ENCODE results near the gene UHRF1.

Gene UHRF1

DNA sequence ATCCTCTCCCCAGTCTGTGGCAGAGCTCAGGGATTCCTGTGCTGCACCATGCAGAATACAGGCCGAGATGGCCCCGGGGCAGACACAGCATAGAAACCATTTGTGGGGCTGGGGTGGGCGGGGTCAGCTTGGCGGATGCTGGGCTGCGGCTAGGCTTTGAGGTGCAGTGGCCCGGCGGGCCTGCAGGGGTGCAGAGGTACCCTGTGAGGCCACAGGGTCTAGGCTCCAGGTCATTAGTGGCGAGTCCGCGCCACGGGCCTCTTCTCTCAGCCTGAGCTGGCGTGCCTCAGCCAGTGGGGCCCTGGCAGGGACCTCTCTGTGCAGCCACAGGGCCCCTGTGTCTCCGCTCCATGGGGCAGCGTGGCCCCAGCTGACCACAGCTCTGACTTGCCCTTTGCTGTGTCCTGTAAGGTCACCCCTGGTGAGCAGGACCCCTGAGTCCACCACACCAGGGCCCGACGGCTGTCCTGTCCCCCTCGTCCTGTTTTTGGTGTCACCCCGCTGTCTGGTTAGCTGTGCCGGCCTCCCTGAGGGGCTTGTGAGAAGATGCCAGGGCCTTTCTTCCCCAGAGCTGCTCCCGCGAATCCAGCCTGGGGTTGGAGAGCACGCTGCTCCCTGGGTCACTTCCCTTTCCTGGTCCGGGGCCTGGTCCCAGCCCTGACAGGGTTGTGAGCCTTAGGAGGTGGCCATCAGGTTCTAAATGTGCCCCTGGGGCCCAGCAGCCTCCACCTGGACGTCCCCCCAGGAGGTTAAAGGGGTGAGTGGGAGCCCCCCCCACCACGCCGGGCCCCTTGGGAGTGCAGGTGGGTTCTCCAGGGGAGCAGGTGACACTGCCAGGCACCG is 71.8 kb downstream of the UHRF1 start:
- Mint-ChIP-seq H3K9me3 (no peaks in the 10 kb centered on the region), H3K27ac (no peak overlapping the region), H3K27me3 (no peaks in the 10 kb centered on the region), H3K4me3 (no peak overlapping the region), H3K36me3 (ENCODE audit: low read depth) (peaks cover 2% of the 10 kb centered on the region), H3K4me1 (peaks cover 17% of the 10 kb centered on the region)
- DNase-seq (no peak), ATAC-seq (no peak)

DNA sequence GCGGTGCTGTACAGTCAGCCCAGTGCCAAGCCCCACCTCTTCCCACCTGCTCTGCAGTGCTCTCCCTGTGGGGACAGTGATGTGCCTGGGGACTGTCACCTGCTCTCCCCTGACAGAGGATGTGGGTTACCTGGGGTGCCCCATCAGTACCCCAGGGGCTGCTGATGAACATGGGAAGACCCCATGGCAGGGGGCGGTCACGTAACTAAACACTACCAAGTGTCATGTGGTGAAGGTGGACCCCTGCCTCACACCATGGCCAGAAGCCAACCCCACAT is 72.3 kb downstream of the UHRF1 start:
- ATAC-seq, result no peak
- Mint-ChIP-seq H3K4me3 (no peak overlapping the region), H3K4me1 (peaks cover 17% of the 10 kb centered on the region)

DNA sequence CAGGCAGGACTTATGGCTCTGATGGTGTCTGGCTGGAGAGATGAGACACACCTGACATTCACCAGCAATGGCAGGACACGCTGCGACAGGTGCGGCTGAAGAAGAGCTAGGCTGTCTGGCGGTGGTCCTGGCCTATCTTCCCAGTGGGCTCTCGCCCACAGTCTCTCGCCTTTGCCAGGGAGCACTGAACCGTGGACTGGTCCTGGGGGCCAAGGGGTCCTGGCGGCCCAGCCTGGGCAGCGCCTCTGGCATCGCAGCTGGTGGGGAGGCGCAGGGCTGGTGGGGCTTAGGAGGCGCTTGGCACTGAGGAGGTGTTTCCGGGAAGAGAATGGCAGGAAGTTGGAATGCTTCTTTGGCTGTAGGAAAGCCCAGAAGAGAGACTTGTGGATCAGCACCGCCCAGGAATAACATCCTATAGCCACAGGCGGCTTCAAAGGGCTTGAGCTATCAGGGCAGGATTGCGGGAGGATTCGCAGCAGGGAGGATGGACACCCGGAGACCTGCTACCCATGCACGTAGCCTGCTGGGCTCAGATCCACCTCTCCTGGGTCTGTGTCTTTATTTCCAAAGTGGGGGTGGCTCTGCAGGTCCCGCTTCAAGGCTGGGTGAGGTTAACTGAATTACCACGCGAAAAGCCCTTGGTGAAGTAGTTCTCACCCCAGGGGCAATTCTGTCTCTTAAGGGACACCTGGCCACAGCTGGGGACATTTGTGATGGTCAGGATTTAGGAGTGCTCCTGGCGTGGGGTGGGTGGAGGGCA is 74.2 kb downstream of the UHRF1 start:
- no peak for ATAC-seq
- H3K27ac Mint-ChIP-seq, result no peak overlapping the region
- no peak for DNase-seq
- no peaks in the 10 kb centered on the region for H3K27me3 Mint-ChIP-seq
- peaks cover 19% of the 10 kb centered on the region for H3K4me1 Mint-ChIP-seq
- no peak overlapping the region for H3K4me3 Mint-ChIP-seq
- H3K9me3 Mint-ChIP-seq, result no peaks in the 10 kb centered on the region
- no peaks in the 10 kb centered on the region for H3K36me3 Mint-ChIP-seq (ENCODE audit: low read depth)

More for the DNA sequence above, 72.3 kb downstream of the UHRF1 start:
- no peak for DNase-seq
- no peaks in the 10 kb centered on the region for H3K9me3 Mint-ChIP-seq
- no peaks in the 10 kb centered on the region for H3K27me3 Mint-ChIP-seq
- H3K36me3 Mint-ChIP-seq (ENCODE audit: low read depth), result peaks cover 2% of the 10 kb centered on the region
- no peak overlapping the region for H3K27ac Mint-ChIP-seq

DNA sequence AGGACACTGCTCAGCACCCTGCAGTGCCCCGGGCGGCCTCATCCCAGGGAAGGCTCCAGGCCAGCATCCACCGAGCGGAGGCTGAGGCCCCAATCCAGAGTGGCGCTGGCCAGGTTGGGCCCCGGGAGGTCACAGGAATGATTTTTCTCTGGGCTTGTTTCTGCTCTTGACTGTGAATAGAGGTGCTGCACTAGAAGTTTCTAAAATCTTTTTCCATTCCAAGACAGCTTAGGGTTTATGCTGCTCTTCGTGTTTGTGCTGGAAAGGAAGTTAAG is 74.7 kb downstream of the UHRF1 start:
- DNase-seq, result no peak
- no peaks in the 10 kb centered on the region for H3K36me3 Mint-ChIP-seq (ENCODE audit: low read depth)
- H3K27ac Mint-ChIP-seq, result no peak overlapping the region
- H3K4me1 Mint-ChIP-seq, result peaks cover 17% of the 10 kb centered on the region
- no peaks in the 10 kb centered on the region for H3K9me3 Mint-ChIP-seq
- H3K4me3 Mint-ChIP-seq, result no peak overlapping the region
- ATAC-seq, result no peak
- H3K27me3 Mint-ChIP-seq, result no peaks in the 10 kb centered on the region

DNA sequence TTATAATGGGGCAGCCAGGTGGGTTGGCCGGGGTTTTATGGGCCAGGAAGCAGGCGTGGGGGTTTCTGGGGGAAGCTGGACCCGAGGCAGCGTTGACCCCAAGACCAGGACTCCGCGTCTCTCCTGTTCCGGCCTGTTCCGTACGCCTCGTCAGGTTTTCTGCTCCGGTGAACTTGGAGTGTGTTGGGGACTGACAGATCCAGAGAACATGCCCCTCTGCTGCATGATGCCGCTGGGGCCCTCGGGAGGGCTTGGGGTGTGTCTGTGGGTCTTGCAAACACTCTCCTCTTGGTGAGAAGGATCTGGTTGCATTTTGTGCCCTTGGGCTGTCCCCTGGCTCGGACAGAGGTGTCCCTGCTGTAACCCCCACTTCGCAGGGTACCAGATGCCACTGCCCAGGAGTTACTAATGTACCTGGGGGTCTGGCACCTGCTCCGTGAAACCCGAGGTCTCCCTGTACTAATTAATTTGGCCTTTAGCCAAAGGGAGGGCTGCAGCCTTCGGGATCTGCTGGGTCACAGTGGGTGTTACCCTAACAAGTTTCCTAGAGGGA is 75.2 kb downstream of the UHRF1 start:
- Mint-ChIP-seq H3K9me3 (no peaks in the 10 kb centered on the region), H3K36me3 (ENCODE audit: low read depth) (no peaks in the 10 kb centered on the region), H3K4me1 (peaks cover 13% of the 10 kb centered on the region), H3K27me3 (no peaks in the 10 kb centered on the region), H3K4me3 (no peak overlapping the region), H3K27ac (no peak overlapping the region)
- no peak for ATAC-seq
- no peak for DNase-seq

DNA sequence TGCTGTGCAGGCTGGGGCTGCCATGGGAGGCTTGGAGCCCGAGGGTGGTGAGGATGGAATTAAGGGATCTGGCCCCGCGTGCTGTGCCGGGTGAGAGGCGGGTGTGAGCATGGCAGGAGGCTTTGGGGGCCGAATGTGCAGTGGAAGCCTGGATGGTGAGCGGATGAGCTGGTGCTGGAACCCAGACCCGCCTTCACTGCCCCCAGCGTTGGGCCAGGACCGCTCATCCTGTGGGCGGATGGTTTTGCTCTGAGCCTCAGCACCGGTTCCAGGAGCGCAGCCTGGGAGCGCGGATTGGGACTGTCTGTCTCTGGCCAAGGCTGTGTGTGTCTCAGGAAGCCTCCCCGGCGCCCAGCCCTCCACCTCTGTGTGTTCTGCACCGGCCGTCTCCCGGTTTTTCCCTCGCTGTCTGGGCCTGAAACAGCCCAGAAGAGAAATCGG is 76.3 kb downstream of the UHRF1 start:
- Mint-ChIP-seq H3K27me3 (no peaks in the 10 kb centered on the region), H3K4me3 (no peak overlapping the region), H3K36me3 (ENCODE audit: low read depth) (no peaks in the 10 kb centered on the region), H3K4me1 (peaks cover 11% of the 10 kb centered on the region), H3K9me3 (no peaks in the 10 kb centered on the region), H3K27ac (no peak overlapping the region)
- DNase-seq (no peak), ATAC-seq (no peak)

DNA sequence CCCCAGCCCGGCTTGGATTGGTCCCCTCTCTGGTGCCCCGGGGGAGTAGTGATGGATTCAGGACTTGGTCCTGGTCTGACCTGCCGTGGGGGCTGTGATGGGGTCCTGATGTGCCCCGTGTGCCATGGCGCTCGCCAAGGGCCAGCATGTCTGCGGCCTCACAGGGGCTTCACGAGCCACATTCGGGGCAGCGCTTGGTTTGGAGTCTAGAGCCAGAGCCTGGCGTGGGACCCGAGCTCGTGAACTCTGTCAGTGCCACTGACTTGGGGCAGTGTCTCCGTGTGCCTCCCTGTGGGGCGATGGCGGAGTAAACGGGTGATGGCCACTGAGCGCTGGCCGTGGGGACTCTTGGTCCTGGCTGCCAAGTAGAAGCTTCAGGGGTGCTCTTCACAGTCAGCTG is 76.8 kb downstream of the UHRF1 start:
- Mint-ChIP-seq H3K27me3 (no peaks in the 10 kb centered on the region), H3K4me1 (peaks cover 9% of the 10 kb centered on the region), H3K27ac (no peak overlapping the region), H3K4me3 (no peak overlapping the region), H3K36me3 (ENCODE audit: low read depth) (no peaks in the 10 kb centered on the region), H3K9me3 (no peaks in the 10 kb centered on the region)
- DNase-seq (no peak), ATAC-seq (no peak)

DNA sequence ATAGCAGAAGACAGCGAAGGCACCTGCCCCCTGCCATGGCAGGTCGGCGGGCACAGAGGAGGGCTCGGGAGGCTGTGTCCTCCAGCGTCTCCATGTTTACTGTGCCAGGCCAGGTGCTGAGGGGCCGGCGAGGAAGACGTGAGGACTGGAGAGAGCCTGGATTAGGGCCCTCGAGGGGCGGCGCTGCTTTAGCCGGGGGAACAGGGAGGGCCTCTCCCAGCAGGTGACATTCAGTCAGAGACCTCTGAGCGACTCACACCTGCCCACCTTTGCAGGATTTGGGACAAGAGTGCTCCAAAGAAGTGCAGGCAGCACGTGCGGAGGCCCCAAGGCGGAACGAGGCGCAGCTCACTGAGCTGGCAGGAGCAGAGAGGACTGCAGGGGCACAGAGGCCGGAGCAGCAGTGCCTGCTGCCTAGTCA is 77.2 kb downstream of the UHRF1 start:
- no peak for DNase-seq
- Mint-ChIP-seq H3K27ac (no peak overlapping the region), H3K4me1 (peaks cover 8% of the 10 kb centered on the region), H3K27me3 (no peaks in the 10 kb centered on the region), H3K4me3 (no peak overlapping the region), H3K9me3 (no peaks in the 10 kb centered on the region), H3K36me3 (ENCODE audit: low read depth) (no peaks in the 10 kb centered on the region)
- ATAC-seq, result no peak

DNA sequence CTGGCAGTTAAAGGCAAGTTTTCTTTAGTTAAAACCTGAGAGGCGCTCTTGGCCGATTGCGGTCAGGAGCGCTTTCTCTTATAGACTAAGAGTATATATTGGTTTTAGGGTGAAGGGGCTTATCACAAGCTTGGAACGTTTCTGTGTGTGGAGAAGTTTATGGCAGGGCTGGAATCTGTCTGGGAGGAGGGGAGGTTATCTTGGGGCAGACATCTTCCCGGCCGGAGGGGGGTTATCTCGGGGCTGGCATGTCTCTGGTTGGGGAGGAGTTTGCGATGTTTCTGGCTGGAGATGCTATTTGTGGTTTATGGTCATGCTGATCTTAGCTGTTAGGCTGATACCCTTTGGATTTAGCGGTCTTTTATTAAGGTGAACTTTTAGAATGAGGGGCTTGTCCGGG is 78.0 kb downstream of the UHRF1 start:
- H3K36me3 Mint-ChIP-seq (ENCODE audit: low read depth), result peaks cover 2% of the 10 kb centered on the region
- DNase-seq (no peak), ATAC-seq (no peak)
- H3K27ac Mint-ChIP-seq, result no peak overlapping the region
- H3K4me3 Mint-ChIP-seq, result no peak overlapping the region
- peaks cover 10% of the 10 kb centered on the region for H3K4me1 Mint-ChIP-seq
- no peaks in the 10 kb centered on the region for H3K9me3 Mint-ChIP-seq
- H3K27me3 Mint-ChIP-seq, result no peaks in the 10 kb centered on the region

DNA sequence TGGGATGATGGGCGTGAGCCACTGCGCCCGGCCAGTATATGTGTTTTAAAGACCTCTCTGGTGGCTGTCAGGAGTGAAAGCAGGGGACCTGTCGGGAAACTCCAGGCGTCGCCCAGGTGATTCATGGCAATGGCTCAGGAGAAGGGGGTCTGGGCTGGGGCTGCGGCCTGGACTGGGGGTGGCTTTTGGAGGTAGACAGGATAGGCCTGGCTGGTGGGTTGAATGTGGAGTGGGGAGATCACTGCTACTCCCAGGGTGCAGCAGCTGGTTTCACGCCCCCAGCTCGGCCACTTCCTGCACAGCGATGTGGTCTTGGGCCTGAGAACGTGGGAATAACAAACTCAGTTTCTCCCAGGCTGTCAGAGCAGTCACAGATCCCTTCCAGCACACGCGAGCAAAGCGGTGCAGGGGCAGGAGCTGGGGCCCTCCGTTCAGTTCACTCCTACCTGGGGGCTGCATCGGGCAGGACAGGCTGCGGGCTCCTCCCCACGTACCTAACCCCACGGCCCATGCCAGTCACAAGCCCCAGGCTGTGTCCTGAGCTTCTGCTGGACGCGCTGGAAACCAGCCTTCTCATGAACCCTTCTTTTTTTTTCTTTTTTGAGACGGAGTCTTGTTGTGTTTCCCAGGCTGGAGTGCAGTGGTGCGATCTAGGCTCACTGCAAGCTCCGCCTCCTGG is 78.5 kb downstream of the UHRF1 start:
- Mint-ChIP-seq H3K4me1 (peaks cover 10% of the 10 kb centered on the region), H3K36me3 (ENCODE audit: low read depth) (peaks cover 3% of the 10 kb centered on the region), H3K4me3 (no peak overlapping the region), H3K27me3 (no peaks in the 10 kb centered on the region), H3K9me3 (no peaks in the 10 kb centered on the region), H3K27ac (no peak overlapping the region)
- DNase-seq (no peak), ATAC-seq (no peak)

DNA sequence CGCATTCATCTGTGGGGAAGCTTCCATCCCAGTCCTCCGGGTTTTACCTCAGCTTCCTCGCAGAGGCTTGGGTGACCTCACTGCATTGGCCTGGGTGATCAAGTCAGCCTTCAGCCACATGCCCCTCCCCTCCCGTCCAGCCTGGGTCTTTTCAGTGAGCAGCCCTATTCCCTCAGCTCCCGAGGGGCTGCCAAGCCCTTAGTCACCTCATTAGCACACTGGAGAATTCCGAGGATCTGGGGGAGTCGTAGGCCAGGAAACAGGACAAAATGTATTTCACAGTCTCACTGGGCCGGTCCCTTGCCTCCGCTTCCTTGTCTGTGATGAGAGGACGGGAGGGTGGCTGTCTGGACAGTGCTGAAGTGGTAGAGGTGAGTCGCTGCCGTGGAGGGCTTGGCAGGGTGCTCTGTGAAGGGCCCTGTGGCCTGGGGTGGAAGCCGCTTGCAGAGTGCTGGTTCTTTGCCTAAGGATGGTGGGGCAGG is 79.5 kb downstream of the UHRF1 start:
- Mint-ChIP-seq H3K27ac (no peak overlapping the region), H3K9me3 (no peaks in the 10 kb centered on the region), H3K27me3 (no peaks in the 10 kb centered on the region), H3K36me3 (ENCODE audit: low read depth) (peaks cover 6% of the 10 kb centered on the region), H3K4me1 (peaks cover 10% of the 10 kb centered on the region), H3K4me3 (no peak overlapping the region)
- no peak for ATAC-seq
- DNase-seq, result no peak

DNA sequence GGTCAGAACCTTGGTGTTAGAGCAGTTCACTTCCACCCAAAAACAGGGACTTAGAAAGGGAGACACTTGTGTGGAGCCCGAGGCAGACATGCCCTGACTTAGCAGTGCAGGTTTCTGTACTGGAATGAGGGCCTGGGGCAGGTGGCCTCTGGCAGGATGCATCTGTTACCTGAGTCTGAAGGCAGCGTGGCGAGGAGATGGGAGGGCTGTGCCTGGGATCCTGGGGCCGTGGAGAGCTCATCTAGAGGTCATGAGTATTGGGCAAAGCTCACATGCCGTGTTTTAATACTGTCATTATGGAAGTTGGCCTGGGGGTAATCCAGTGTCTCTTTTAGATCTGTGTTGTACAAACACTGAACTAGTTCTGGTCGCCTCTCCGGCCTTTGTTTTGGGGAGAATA is 81.0 kb downstream of the UHRF1 start:
- no peak overlapping the region for H3K27ac Mint-ChIP-seq
- no peaks in the 10 kb centered on the region for H3K9me3 Mint-ChIP-seq
- ATAC-seq (no peak), DNase-seq (no peak)
- H3K27me3 Mint-ChIP-seq, result no peaks in the 10 kb centered on the region
- peaks cover 6% of the 10 kb centered on the region for H3K36me3 Mint-ChIP-seq (ENCODE audit: low read depth)
- peaks cover 12% of the 10 kb centered on the region for H3K4me1 Mint-ChIP-seq
- no peak overlapping the region for H3K4me3 Mint-ChIP-seq

DNA sequence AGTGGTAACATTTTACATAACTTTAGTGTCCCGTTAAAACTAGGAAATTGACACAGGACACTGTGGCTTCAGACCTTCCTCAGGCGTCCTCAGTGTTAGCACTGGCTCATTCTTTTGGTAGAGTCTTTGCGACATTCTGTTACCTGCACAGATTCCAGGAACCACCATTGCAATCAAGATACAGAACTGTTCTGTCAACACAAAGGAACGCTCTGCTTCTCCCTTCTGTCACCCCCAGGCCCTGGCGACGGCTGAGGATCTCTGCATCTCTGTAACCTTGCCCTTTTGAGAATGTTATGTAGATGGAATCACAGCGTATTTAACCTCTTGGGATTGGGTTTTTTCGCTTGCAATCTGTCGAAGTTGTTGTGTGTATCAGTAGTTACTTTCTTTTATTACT is 82.2 kb downstream of the UHRF1 start:
- no peak overlapping the region for H3K4me3 Mint-ChIP-seq
- DNase-seq (no peak), ATAC-seq (no peak)
- peaks cover 12% of the 10 kb centered on the region for H3K36me3 Mint-ChIP-seq (ENCODE audit: low read depth)
- H3K27ac Mint-ChIP-seq, result no peak overlapping the region
- no peaks in the 10 kb centered on the region for H3K27me3 Mint-ChIP-seq
- H3K4me1 Mint-ChIP-seq, result peaks cover 12% of the 10 kb centered on the region
- H3K9me3 Mint-ChIP-seq, result no peaks in the 10 kb centered on the region

DNA sequence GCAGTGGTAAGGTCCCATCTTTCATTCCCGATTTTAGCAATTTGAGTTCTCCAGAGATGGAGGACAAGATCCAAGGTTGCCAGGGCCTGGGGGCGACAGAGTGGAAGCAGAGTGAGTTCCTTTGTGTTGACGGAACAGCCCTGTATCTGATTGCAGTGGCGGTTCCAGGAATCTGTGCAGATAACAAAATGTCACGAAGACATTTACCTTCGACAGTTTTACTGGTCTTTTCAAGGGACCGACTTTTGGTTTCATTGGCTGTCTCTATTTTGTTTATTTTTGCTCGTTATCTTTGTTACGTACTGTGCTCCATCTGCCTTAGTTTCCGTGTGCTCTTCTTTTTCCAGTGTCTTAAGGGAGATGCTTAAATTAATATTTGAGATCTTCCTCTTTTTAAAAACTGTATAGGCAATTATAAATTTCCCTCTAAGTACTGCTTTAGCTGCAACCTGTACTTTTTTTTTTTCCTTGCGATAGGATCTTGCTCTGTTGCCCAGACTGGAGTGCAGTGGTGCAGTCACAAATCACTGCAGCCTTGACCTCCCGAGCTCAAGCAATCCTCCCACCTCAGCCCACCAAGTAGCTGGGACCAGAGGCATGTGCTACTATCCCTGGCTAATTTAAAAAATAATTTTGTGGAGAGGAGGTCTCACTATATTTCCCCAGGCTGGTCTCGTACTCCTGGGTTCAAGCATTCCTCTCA is 82.8 kb downstream of the UHRF1 start:
- DNase-seq (no peak), ATAC-seq (no peak)
- Mint-ChIP-seq H3K36me3 (ENCODE audit: low read depth) (peaks cover 12% of the 10 kb centered on the region), H3K4me1 (peaks cover 12% of the 10 kb centered on the region), H3K4me3 (no peak overlapping the region), H3K9me3 (no peaks in the 10 kb centered on the region), H3K27me3 (no peaks in the 10 kb centered on the region), H3K27ac (no peak overlapping the region)

All from activated naive CD8-positive, alpha-beta T cell treated with anti-CD3 and anti-CD28 coated beads, Interleukin-2, amount 50 U/mL, for 24 hours (primary cell).